ENCODE measurements around the gene OR2L5. TPM values are rescaled to one million over a fixed set of nuclear protein-coding genes. Genes with fewer than 3 reads are reported as not detected.

Gene OR2L5
- total RNA-seq, 4 donors from 2014 or later, result not detected

Small RNA genes lying within 50 kb of the gene (small RNA-seq; reads per million reads assigned to genes)
- gene RF00019, result not detected

Other genes starting within 250 kb of the OR2L5 start
- gene OR14A16, start 189.5 kb upstream of the OR2L5 start, total RNA-seq, result not detected
- under 1 TPM in 1 of 4 donors, not detected in 3; 0.68 TPM for gene OR11L1, start 171.8 kb upstream of the OR2L5 start, total RNA-seq
- gene TRIM58, start 156.5 kb upstream of the OR2L5 start, total RNA-seq, result 10 to 100 TPM; 22.6 to 52.1 (median 29.4) TPM
- gene OR2W3, start 118.1 kb upstream of the OR2L5 start, total RNA-seq, result 10 to 100 TPM in 1 of 4 donors, 1 to 10 TPM in 3; 2.8 to 25.8 (median 6.0) TPM
- 1 to 10 TPM in 2 of 4 donors, under 1 TPM in 1, not detected in 1; 0.54 to 1.7 (median 1.2) TPM for gene OR2T8, start 93.4 kb upstream of the OR2L5 start, total RNA-seq
- under 1 TPM in 2 of 4 donors, not detected in 2; 0.33 to 0.63 TPM for gene OR2AJ1, start 88.8 kb upstream of the OR2L5 start, total RNA-seq
- gene OR2L8, start 64.8 kb upstream of the OR2L5 start, total RNA-seq, result 1 to 10 TPM in 1 of 4 donors, under 1 TPM in 1, not detected in 2; 0.68 to 1.0 TPM
- under 1 TPM in 2 of 4 donors, not detected in 2; 0.63 to 0.67 TPM for gene OR2AK2, start 48.4 kb upstream of the OR2L5 start, total RNA-seq
- under 1 TPM in 2 of 4 donors, not detected in 2; 0.27 to 0.34 TPM for gene OR2L2, start 16.4 kb downstream of the OR2L5 start, total RNA-seq
- gene OR2L3, start 33.2 kb downstream of the OR2L5 start, total RNA-seq, result under 1 TPM in 2 of 4 donors, not detected in 2; 0.13 to 0.42 TPM
- under 1 TPM in 1 of 4 donors, not detected in 3; 0.38 TPM for gene OR2L13, start 81.5 kb downstream of the OR2L5 start, total RNA-seq
- not detected for gene OR2M5, start 131.5 kb downstream of the OR2L5 start, total RNA-seq
- gene OR2M2, start 161.2 kb downstream of the OR2L5 start, total RNA-seq, result not detected
- gene OR2M3, start 183.6 kb downstream of the OR2L5 start, total RNA-seq, result not detected
- gene OR2M4, start 217.8 kb downstream of the OR2L5 start, total RNA-seq, result not detected

All from thyroid gland (tissue), 4 donors.